Naive thymus-derived CD8-positive, alpha-beta T cell (primary cell): ENCODE data around the gene C9orf72. TPM values are rescaled to one million over a fixed set of nuclear protein-coding genes. Genes with fewer than 3 reads are reported as not detected.

Experiments
- ATAC-seq, 2 donors: fragments of 150-1000 bp; cut with Tn5 transposase in 1 of 2; sonication (Bioruptor Pico), chemical (Tn5 transposase) in 1 of 2; 1 replicate in 1 of 2; 2 replicates in 1 of 2; pipeline ENCODE4 v1.10.0; 2021; ENCODE audit warnings: mild to moderate bottlenecking in 2 of 2, moderate library complexity in 2 of 2
- POLR2A ChIA-PET: fragments of 350-600 bp; sonication (Branson Sonifier 250); formaldehyde crosslinking; loops from one replicate; lab custom pipeline; 2021; ENCODE audit warnings: antibody characterized with exemption; lab: Charles Lee
- DNase-seq, 10 donors: peaks; one replicate each; pipeline versions ENCODE4 v3.0.0 to v3.0.0-alpha.2; 2020 to 2022
- H3K27ac Mint-ChIP-seq, 10 donors: one replicate each; pipeline ENCODE4 v1.8.0; 2020 to 2022; ENCODE audit warnings: mild to moderate bottlenecking in 10 of 10, mixed read lengths in 10 of 10, moderate library complexity in 4 of 10, inconsistent platforms in 1 of 10
- H3K27me3 Mint-ChIP-seq, 5 donors: one replicate each; pipeline ENCODE4 v1.8.0; 2021 to 2022; ENCODE audit warnings: mixed read lengths in 5 of 5
- H3K36me3 Mint-ChIP-seq, 3 donors: one replicate each; pipeline ENCODE4 v1.8.0; 2020 to 2022; ENCODE audit warnings: mixed read lengths in 3 of 3, mild to moderate bottlenecking in 2 of 3, inconsistent platforms in 1 of 3
- H3K4me1 Mint-ChIP-seq, 4 donors: one replicate each; pipeline ENCODE4 v1.8.0; 2021 to 2022; ENCODE audit warnings: mixed read lengths in 4 of 4
- H3K4me3 Mint-ChIP-seq, 10 donors: one replicate each; pipeline ENCODE4 v1.8.0; 2020 to 2022; ENCODE audit warnings: mild to moderate bottlenecking in 10 of 10, mixed read lengths in 10 of 10, moderate library complexity in 6 of 10, inconsistent platforms in 1 of 10
- H3K9me3 Mint-ChIP-seq, 9 donors: one replicate each; pipeline ENCODE4 v1.8.0; 2020 to 2022; ENCODE audit warnings: mixed read lengths in 9 of 9, mild to moderate bottlenecking in 3 of 9, inconsistent platforms in 1 of 9, moderate library complexity in 1 of 9
- polyA plus RNA-seq, 3 donors: library from polyadenylated mRNA; unstranded; fragments of 300-500 nt; fragmentation: Illumina TruSeq; gene quantifications; one replicate each; pipeline ENCODE4 v1.2.3, GENCODE V29; 2021
- total RNA-seq, 8 experiments: library from RNA in 2 of 8; stranded (reverse) in 2 of 8; gene quantifications; one replicate each; pipeline ENCODE4 v1.2.3 and lab custom pipeline; 2021 to 2026

C9orf72 gene
- total and polyA plus RNA-seq, 5 experiments from 2014 or later: 5.2 to 30.6 (median 9.7) TPM

- Mint-ChIP-seq H3K27me3 (no peaks in the 10 kb centered on the region), H3K4me3 (no peak overlapping the region), H3K36me3 (peaks cover 0 to 21% (median 1%) of the 10 kb centered on the region in 3 donors), H3K4me1 (peaks cover 0 to 13% (median 3%) of the 10 kb centered on the region in 4 donors), H3K9me3 (no peaks in the 10 kb centered on the region), H3K27ac (no peak overlapping the region)
- POLR2A ChIA-PET: no interaction called here
- DNase-seq (no peak), ATAC-seq (no peak)
Observed at GRCh38 chr9:27534131-27534530, 39.1 kb downstream of the C9orf72 start.

- Mint-ChIP-seq H3K4me3 (no peak overlapping the region), H3K36me3 (peaks cover 0 to 21% (median 1%) of the 10 kb centered on the region in 3 donors), H3K4me1 (peaks cover 6 to 15% (median 8%) of the 10 kb centered on the region in 4 donors), H3K27ac (no peak overlapping the region), H3K9me3 (no peaks in the 10 kb centered on the region), H3K27me3 (peaks cover 0 to 2% (median 0%) of the 10 kb centered on the region in 5 donors)
- DNase-seq (no peak), ATAC-seq (no peak)
- POLR2A ChIA-PET: no interaction called here
Observed at GRCh38 chr9:27533311-27533710, 40.0 kb downstream of the C9orf72 start.

- Mint-ChIP-seq H3K9me3 (no peaks in the 10 kb centered on the region), H3K4me1 (peaks cover 10 to 24% (median 14%) of the 10 kb centered on the region in 4 donors), H3K36me3 (peaks cover 0 to 17% (median 1%) of the 10 kb centered on the region in 3 donors), H3K4me3 (no peak overlapping the region), H3K27me3 (peaks cover 0 to 3% (median 2%) of the 10 kb centered on the region in 5 donors), H3K27ac (no peak overlapping the region)
- DNase-seq (no peak), ATAC-seq (no peak)
- POLR2A ChIA-PET: no interaction called here
Observed at GRCh38 chr9:27532046-27532445, 41.2 kb downstream of the C9orf72 start.

- Mint-ChIP-seq H3K9me3 (no peaks in the 10 kb centered on the region), H3K4me1 (peaks cover 10 to 24% (median 14%) of the 10 kb centered on the region in 4 donors), H3K4me3 (peak overlapping the region in 1 of 10 donors; percentile 7), H3K27ac (peak overlapping the region in 1 of 10 donors; percentile 43), H3K36me3 (peaks cover 0 to 11% (median 1%) of the 10 kb centered on the region in 3 donors), H3K27me3 (peaks cover 0 to 3% (median 2%) of the 10 kb centered on the region in 5 donors)
- ATAC-seq: no peak
- no peak for DNase-seq
- POLR2A ChIA-PET: no interaction called here
Observed at GRCh38 chr9:27530915-27531755, 42.1 kb downstream of the C9orf72 start.

GRCh38 chr9:27529316-27530278 is 43.7 kb downstream of the C9orf72 start, which contains the start of gene MOB3B:
MOB3B (minus strand) TSS chr9:27529814; CDS start chr9:27455550, 74,264 bp downstream.
- H3K27me3 Mint-ChIP-seq: peaks cover 0 to 3% (median 2%) of the 10 kb centered on the region in 5 donors
- H3K27ac Mint-ChIP-seq: peak within 1 kb of the TSS in 7 of 10 donors; percentile 4 to 91 (median 63)
- DNase-seq (peak; percentile 34 to 86 (median 72)), ATAC-seq (peak; percentile 89 to 90)
- peak within 1 kb of the TSS; percentile 85 to 95 (median 92) for H3K4me3 Mint-ChIP-seq
- peaks cover 8 to 27% (median 14%) of the 10 kb centered on the region in 4 donors for H3K4me1 Mint-ChIP-seq
- H3K9me3 Mint-ChIP-seq: no peaks in the 10 kb centered on the region
- POLR2A ChIA-PET: no interaction called here
- H3K36me3 Mint-ChIP-seq: peaks cover 0 to 3% (median 0%) of the 10 kb centered on the region in 3 donors

- DNase-seq (peak in 8 of 10 donors; percentile 21 to 67 (median 28)), ATAC-seq (peak; percentile 48 to 51)
- peaks cover 0 to 3% (median 2%) of the 10 kb centered on the region in 5 donors for H3K27me3 Mint-ChIP-seq
- POLR2A ChIA-PET: no interaction called here
- H3K27ac Mint-ChIP-seq: peak overlapping the region in 7 of 10 donors; percentile 4 to 91 (median 63)
- H3K36me3 Mint-ChIP-seq: no peaks in the 10 kb centered on the region
- H3K4me1 Mint-ChIP-seq: peaks cover 8 to 27% (median 14%) of the 10 kb centered on the region in 4 donors
- peak overlapping the region; percentile 85 to 95 (median 92) for H3K4me3 Mint-ChIP-seq
- H3K9me3 Mint-ChIP-seq: no peaks in the 10 kb centered on the region
Observed at GRCh38 chr9:27528886-27529315, 44.4 kb downstream of the C9orf72 start.

GRCh38 chr9:27528076-27528885 is 45.0 kb downstream of the C9orf72 start:
- H3K27me3 Mint-ChIP-seq: peaks cover 0 to 3% (median 2%) of the 10 kb centered on the region in 5 donors
- H3K4me3 Mint-ChIP-seq: peak overlapping the region; percentile 85 to 95 (median 92)
- POLR2A ChIA-PET: no interaction called here
- peak overlapping the region in 6 of 10 donors; percentile 4 to 91 (median 68) for H3K27ac Mint-ChIP-seq
- no peaks in the 10 kb centered on the region for H3K9me3 Mint-ChIP-seq
- peak; percentile 59 to 61 for ATAC-seq
- peaks cover 8 to 23% (median 14%) of the 10 kb centered on the region in 4 donors for H3K4me1 Mint-ChIP-seq
- no peaks in the 10 kb centered on the region for H3K36me3 Mint-ChIP-seq
- DNase-seq: peak in 9 of 10 donors; percentile 26 to 66 (median 45)

- Mint-ChIP-seq H3K4me1 (peaks cover 8 to 25% (median 14%) of the 10 kb centered on the region in 4 donors), H3K27ac (no peak overlapping the region), H3K36me3 (no peaks in the 10 kb centered on the region), H3K9me3 (no peaks in the 10 kb centered on the region), H3K27me3 (peaks cover 0 to 3% (median 2%) of the 10 kb centered on the region in 5 donors), H3K4me3 (peak overlapping the region; percentile 85 to 95 (median 92))
- DNase-seq: no peak
- ATAC-seq: no peak
- POLR2A ChIA-PET: no interaction called here
Observed at GRCh38 chr9:27527702-27528075, 45.6 kb downstream of the C9orf72 start.

GRCh38 chr9:27524236-27524635 is 49.0 kb downstream of the C9orf72 start, which contains the start of gene IFNK:
IFNK (plus strand) TSS chr9:27524290; CDS start chr9:27524337, 47 bp downstream.
- DNase-seq (no peak), ATAC-seq (no peak)
- Mint-ChIP-seq H3K27ac (no peak within 1 kb of the TSS), H3K9me3 (no peaks in the 10 kb centered on the region), H3K27me3 (peaks cover 0 to 3% (median 2%) of the 10 kb centered on the region in 5 donors), H3K36me3 (peaks cover 0 to 9% (median 0%) of the 10 kb centered on the region in 3 donors), H3K4me1 (peaks cover 6 to 21% (median 13%) of the 10 kb centered on the region in 4 donors), H3K4me3 (no peak within 1 kb of the TSS)
- POLR2A ChIA-PET: interaction anchor here (0.7 kb wide), 1 partner anchor 171 kb away, joined by 3 read pairs; no protein-coding TSS in a partner anchor

GRCh38 chr9:27523141-27523540 is 50.1 kb downstream of the C9orf72 start:
- Mint-ChIP-seq H3K27me3 (peaks cover 0 to 2% (median 0%) of the 10 kb centered on the region in 5 donors), H3K36me3 (peaks cover 0 to 9% (median 5%) of the 10 kb centered on the region in 3 donors), H3K27ac (no peak overlapping the region), H3K9me3 (no peaks in the 10 kb centered on the region), H3K4me3 (no peak overlapping the region), H3K4me1 (peaks cover 1 to 17% (median 5%) of the 10 kb centered on the region in 4 donors)
- POLR2A ChIA-PET: no interaction called here
- ATAC-seq (no peak), DNase-seq (no peak)

GRCh38 chr9:27520986-27521385 is 52.3 kb downstream of the C9orf72 start:
- peaks cover 0 to 14% (median 9%) of the 10 kb centered on the region in 3 donors for H3K36me3 Mint-ChIP-seq
- H3K27me3 Mint-ChIP-seq: no peaks in the 10 kb centered on the region
- H3K9me3 Mint-ChIP-seq: no peaks in the 10 kb centered on the region
- no peak for ATAC-seq
- DNase-seq: no peak
- POLR2A ChIA-PET: no interaction called here
- H3K4me3 Mint-ChIP-seq: no peak overlapping the region
- peaks cover 0 to 9% (median 0%) of the 10 kb centered on the region in 4 donors for H3K4me1 Mint-ChIP-seq
- H3K27ac Mint-ChIP-seq: no peak overlapping the region
